ENCODE measurements around the gene MED14. TPM values are rescaled to one million over a fixed set of nuclear protein-coding genes. Genes with fewer than 3 reads are reported as not detected.

The MED14 gene
- total and polyA plus RNA-seq, 2 donors (not counting 1 experiment from before 2014, with no cell fraction given) = 26.4 to 63.5 TPM

DNA sequence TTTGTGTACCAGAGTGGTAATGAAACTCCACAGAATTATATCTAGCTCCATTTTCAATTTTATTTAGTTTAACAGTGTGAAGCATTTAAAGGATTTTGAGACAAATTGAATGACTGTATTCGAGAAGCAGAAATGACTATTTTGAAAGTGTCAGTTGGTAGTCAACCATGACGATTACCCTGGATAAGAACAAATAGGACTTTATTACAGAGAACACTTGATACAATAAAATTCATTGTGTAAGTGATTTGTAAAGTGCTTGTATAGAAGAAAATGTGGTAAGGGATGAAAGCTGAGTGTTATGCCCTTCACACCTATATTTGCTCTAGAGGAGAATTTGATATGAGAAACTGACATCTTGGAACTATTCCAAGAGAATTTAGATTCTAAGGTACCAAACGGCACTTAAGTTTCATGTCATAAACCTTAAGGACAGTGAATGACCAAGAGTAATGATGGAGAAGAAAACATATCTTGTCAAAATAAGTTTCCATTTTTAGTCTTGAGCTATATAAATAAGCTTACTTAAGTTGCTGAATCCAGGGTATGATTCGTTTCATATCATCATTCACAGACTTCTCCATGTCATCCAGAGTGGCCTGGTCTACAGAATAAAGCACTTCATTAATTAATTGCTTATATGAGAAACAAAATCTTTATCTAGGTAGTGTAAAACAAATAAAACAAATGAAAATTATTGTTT, 34.6 kb downstream of the MED14 start:
- no peak overlapping the region for H3K4me3 Mint-ChIP-seq
- intact Hi-C loops (cut with micrococcal nuclease) = no loop called here
- Histone ChIP-seq H3K4me1 (ENCODE audit: control insufficient read depth in 2 of 2, insufficient read depth in 2 of 2, low read length in 2 of 2) (no peaks in the 10 kb centered on the region), H3K27ac (ENCODE audit: low read length in 2 of 2) (no peak overlapping the region), H3K9ac (ENCODE audit: low read length) (no peak overlapping the region), H3K27me3 (replicated peaks in 1 of 4; ENCODE audit: control extremely low read depth in 1 of 4, control insufficient read depth in 3 of 4, insufficient read depth in 4 of 4, low read length in 3 of 4) (no peaks in the 10 kb centered on the region), H3K79me2 (ENCODE audit: control insufficient read depth, insufficient read depth, low read length) (no peaks in the 10 kb centered on the region), H2AFZ (ENCODE audit: insufficient read depth, low read depth, low read length, poor library complexity, severe bottlenecking) (no peak overlapping the region), H3K4me3 (ENCODE audit: control extremely low read depth in 1 of 5, extremely low read depth in 1 of 5, insufficient read depth in 1 of 5, low read depth in 2 of 5, low read length in 4 of 5) (no peak overlapping the region), H4K20me1 (ENCODE audit: control insufficient read depth, insufficient read depth, low read length, poor library complexity, severe bottlenecking) (no peaks in the 10 kb centered on the region), H3K36me3 (replicated peaks in 1 of 2; ENCODE audit: control extremely low read depth in 1 of 2, control insufficient read depth in 1 of 2, extremely low read depth in 1 of 2, insufficient read depth in 2 of 2, low read length in 1 of 2) (peaks cover 4 to 24% of the 10 kb centered on the region in 2 experiments), H3K4me2 (replicated peaks; ENCODE audit: low read depth, low read length, poor library complexity, severe bottlenecking) (no peak overlapping the region), H3K9me3 (ENCODE audit: control extremely low read depth in 1 of 3, control insufficient read depth in 2 of 3, insufficient read depth in 1 of 3, low read length in 2 of 3) (no peaks in the 10 kb centered on the region)
- TF ChIP-seq, protein P1, sequence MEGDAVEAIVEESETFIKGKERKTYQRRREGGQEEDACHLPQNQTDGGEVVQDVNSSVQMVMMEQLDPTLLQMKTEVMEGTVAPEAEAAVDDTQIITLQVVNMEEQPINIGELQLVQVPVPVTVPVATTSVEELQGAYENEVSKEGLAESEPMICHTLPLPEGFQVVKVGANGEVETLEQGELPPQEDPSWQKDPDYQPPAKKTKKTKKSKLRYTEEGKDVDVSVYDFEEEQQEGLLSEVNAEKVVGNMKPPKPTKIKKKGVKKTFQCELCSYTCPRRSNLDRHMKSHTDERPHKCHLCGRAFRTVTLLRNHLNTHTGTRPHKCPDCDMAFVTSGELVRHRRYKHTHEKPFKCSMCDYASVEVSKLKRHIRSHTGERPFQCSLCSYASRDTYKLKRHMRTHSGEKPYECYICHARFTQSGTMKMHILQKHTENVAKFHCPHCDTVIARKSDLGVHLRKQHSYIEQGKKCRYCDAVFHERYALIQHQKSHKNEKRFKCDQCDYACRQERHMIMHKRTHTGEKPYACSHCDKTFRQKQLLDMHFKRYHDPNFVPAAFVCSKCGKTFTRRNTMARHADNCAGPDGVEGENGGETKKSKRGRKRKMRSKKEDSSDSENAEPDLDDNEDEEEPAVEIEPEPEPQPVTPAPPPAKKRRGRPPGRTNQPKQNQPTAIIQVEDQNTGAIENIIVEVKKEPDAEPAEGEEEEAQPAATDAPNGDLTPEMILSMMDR (IDR thresholded peaks at IDR 0.05) = no peak
- no CpG with 5 or more reads among the region's 4 CpGs for WGBS (ENCODE audit: insufficient coverage)
- H3K27ac Mint-ChIP-seq = no peak overlapping the region
- DNase-seq (no peak), ATAC-seq (ENCODE audit: low read depth) (no peak)
- H3K4me1 Mint-ChIP-seq = no peaks in the 10 kb centered on the region
- H3K9me3 Mint-ChIP-seq (ENCODE audit: insufficient read depth) = no peaks in the 10 kb centered on the region
- POLR2A ChIA-PET = no interaction called here
- H3K27me3 Mint-ChIP-seq = no peaks in the 10 kb centered on the region
- CTCF ChIA-PET = interaction anchor here (0.6 to 0.8 kb wide), 2 partner anchors 49 to 485 kb away, joined by 3 read pairs; no protein-coding TSS in a partner anchor

DNA sequence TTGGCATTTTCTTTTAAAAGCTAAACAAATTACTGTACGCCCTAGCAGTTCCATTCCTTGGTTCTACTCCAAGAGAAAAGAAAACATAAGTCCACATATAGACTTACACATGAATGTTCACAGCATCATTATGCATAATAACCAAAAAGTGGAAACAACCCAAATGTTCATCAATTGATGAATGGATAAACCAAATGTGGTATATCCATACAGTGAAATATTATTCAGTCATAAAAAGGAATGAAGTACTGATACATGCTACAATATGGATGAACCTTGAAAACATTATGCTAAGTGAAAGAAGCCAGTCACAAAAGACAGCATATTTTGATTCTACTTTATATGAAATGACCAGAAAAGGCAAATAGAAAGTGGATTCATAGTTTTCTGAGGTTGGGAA, 36.5 kb downstream of the MED14 start:
- Histone ChIP-seq H3K9me3 (ENCODE audit: control extremely low read depth in 1 of 3, control insufficient read depth in 2 of 3, insufficient read depth in 1 of 3, low read length in 2 of 3) (no peaks in the 10 kb centered on the region), H3K36me3 (replicated peaks in 1 of 2; ENCODE audit: control extremely low read depth in 1 of 2, control insufficient read depth in 1 of 2, extremely low read depth in 1 of 2, insufficient read depth in 2 of 2, low read length in 1 of 2) (peaks cover 5 to 30% of the 10 kb centered on the region in 2 experiments), H3K9ac (ENCODE audit: low read length) (no peak overlapping the region), H3K79me2 (ENCODE audit: control insufficient read depth, insufficient read depth, low read length) (no peaks in the 10 kb centered on the region), H3K4me1 (ENCODE audit: control insufficient read depth in 2 of 2, insufficient read depth in 2 of 2, low read length in 2 of 2) (no peaks in the 10 kb centered on the region), H4K20me1 (ENCODE audit: control insufficient read depth, insufficient read depth, low read length, poor library complexity, severe bottlenecking) (no peaks in the 10 kb centered on the region), H3K27me3 (replicated peaks in 1 of 4; ENCODE audit: control extremely low read depth in 1 of 4, control insufficient read depth in 3 of 4, insufficient read depth in 4 of 4, low read length in 3 of 4) (no peaks in the 10 kb centered on the region), H3K4me3 (ENCODE audit: control extremely low read depth in 1 of 5, extremely low read depth in 1 of 5, insufficient read depth in 1 of 5, low read depth in 2 of 5, low read length in 4 of 5) (no peak overlapping the region), H3K27ac (ENCODE audit: low read length in 2 of 2) (no peak overlapping the region), H3K4me2 (replicated peaks; ENCODE audit: low read depth, low read length, poor library complexity, severe bottlenecking) (no peak overlapping the region), H2AFZ (ENCODE audit: insufficient read depth, low read depth, low read length, poor library complexity, severe bottlenecking) (no peak overlapping the region)
- no peaks in the 10 kb centered on the region for H3K9me3 Mint-ChIP-seq (ENCODE audit: insufficient read depth)
- POLR2A ChIA-PET = no interaction called here
- CTCF ChIA-PET = no interaction called here
- no peaks in the 10 kb centered on the region for H3K4me1 Mint-ChIP-seq
- intact Hi-C loops (cut with micrococcal nuclease) = no loop called here
- TF ChIP-seq EZH2 (IDR thresholded peaks at IDR 0.05; ENCODE audit: borderline replicate concordance, insufficient read depth, low read depth, low read length, poor library complexity, severe bottlenecking) = no peak
- TF ChIP-seq, protein P1 (IDR thresholded peaks at IDR 0.05) = no peak
- DNase-seq (no peak), ATAC-seq (ENCODE audit: low read depth) (no peak)
- H3K4me3 Mint-ChIP-seq = no peak overlapping the region
- no peaks in the 10 kb centered on the region for H3K27me3 Mint-ChIP-seq
- no peak overlapping the region for H3K27ac Mint-ChIP-seq
- WGBS (ENCODE audit: insufficient coverage) = no CpG with 5 or more reads among the region's 1 CpG

All from B cell (primary cell).